Activated CD4-positive, alpha-beta T cell treated with anti-CD3 and anti-CD28 coated beads, Interleukin-2, amount 10 ng/mL, durations not matched to agents 24 days and 14 days (primary cell): ENCODE data around the gene DCC. TPM values are rescaled to one million over a fixed set of nuclear protein-coding genes. Genes with fewer than 3 reads are reported as not detected.

Experiments
- DNase-seq: peaks from one replicate; pipeline ENCODE4 v3.0.0; 2022
- H3K27ac Mint-ChIP-seq: one replicate; pipeline ENCODE4 v1.8.0; 2022; ENCODE audit warnings: mild to moderate bottlenecking, mixed read lengths
- H3K27me3 Mint-ChIP-seq: one replicate; pipeline ENCODE4 v1.8.0; 2022; ENCODE audit warnings: mixed read lengths
- H3K36me3 Mint-ChIP-seq: one replicate; pipeline ENCODE4 v1.8.0; 2022; ENCODE audit warnings: low read depth, mild to moderate bottlenecking, mixed read lengths
- H3K4me1 Mint-ChIP-seq: one replicate; pipeline ENCODE4 v1.8.0; 2021; ENCODE audit warnings: mixed read lengths
- H3K4me3 Mint-ChIP-seq: one replicate; pipeline ENCODE4 v1.8.0; 2022; ENCODE audit warnings: mild to moderate bottlenecking, moderate library complexity, mixed read lengths
- H3K9me3 Mint-ChIP-seq: one replicate; pipeline ENCODE4 v1.8.0; 2021; ENCODE audit warnings: mixed read lengths
- intact Hi-C: fragments of 100-400 bp; cut with micrococcal nuclease; formaldehyde crosslinking; loops from one replicate; pipeline ENCODE4 v1.15.1; 2023
- total RNA-seq: library from RNA; stranded (reverse); gene quantifications from 2 replicates; pipeline ENCODE4 v1.2.3, GENCODE V29; 2022

The DCC gene
- total RNA-seq, 1 donor from 2014 or later, result not detected

DNA sequence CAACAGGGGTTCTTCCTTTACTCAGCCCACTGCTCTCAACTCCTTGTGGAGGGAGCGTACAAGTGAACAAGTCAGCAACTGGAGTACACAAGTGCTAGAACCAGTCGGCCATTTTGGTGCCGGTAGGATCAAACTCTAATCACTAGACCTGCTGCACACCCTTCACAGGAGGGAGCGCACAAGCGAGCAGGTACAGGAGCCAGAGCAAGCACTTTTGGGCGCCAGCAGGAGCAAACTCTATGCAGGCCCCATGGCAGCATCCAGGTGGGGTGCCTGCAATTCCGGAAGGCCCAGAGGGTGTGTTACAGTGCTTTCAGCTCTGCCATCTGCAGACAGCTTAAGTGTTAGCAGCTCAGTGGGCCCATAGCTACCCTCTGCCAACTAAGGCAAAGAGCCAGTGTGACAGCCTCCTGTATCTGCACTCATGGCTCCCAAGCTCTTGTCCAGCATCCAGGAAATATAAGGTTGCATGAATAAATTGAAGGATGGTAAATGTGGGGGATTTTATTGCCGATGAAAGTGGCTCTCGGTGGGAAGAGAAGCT, 426.1 kb downstream of the DCC start:
- H3K36me3 Mint-ChIP-seq, result no peaks in the 10 kb centered on the region
- H3K27ac Mint-ChIP-seq, result no peak overlapping the region
- no peak for DNase-seq
- peaks cover 2% of the 10 kb centered on the region for H3K9me3 Mint-ChIP-seq
- H3K27me3 Mint-ChIP-seq, result no peaks in the 10 kb centered on the region
- intact Hi-C loops, result no loop called here
- H3K4me3 Mint-ChIP-seq, result no peak overlapping the region
- H3K4me1 Mint-ChIP-seq, result no peaks in the 10 kb centered on the region

DNA sequence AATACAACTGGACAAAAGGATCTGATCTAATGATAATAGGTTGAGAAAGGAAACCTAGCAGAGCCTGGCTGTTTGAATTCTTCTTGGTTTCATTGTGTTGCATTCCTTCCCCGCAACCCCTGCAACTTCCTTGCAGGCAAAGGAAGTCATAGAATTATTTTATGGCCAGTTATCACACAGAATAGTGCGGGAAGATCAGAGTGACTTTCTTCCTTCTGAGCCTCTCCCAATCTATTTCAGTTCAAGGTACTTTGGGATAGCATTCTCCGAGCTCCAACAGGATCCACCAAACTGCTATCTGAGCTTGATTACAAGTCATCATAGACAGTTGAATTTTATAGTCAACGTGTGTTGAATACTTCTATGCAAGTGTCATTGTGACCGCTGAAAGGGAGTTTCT, 441.1 kb downstream of the DCC start:
- Mint-ChIP-seq H3K36me3 (no peaks in the 10 kb centered on the region), H3K27ac (no peak overlapping the region), H3K4me3 (no peak overlapping the region), H3K9me3 (peaks cover 6% of the 10 kb centered on the region), H3K4me1 (no peaks in the 10 kb centered on the region), H3K27me3 (no peaks in the 10 kb centered on the region)
- intact Hi-C loops, result no loop called here
- no peak for DNase-seq

DNA sequence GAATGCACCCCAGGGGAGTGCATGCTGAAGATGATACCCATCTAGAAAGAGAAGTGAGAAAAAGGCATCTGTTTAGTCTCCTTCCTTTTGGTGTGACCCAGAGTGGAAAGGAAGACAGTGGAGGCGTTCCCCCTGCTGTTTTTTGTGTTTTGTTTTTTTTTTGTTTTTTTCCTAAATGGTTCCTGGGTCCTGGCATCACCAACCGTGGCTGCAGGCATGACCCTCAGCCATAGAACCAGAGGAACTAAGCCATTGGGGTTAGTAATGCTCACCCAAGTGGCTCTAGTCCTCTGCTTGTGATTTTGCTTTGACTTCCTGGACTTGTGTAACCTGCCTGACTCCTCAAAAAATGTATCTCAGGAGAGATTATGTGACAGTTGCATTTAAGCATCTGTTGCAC, 451.3 kb downstream of the DCC start:
- no peak for DNase-seq
- H3K36me3 Mint-ChIP-seq, result no peaks in the 10 kb centered on the region
- H3K4me1 Mint-ChIP-seq, result no peaks in the 10 kb centered on the region
- no peaks in the 10 kb centered on the region for H3K27me3 Mint-ChIP-seq
- peaks cover 18% of the 10 kb centered on the region for H3K9me3 Mint-ChIP-seq
- intact Hi-C loops, result no loop called here
- H3K4me3 Mint-ChIP-seq, result no peak overlapping the region
- H3K27ac Mint-ChIP-seq, result no peak overlapping the region

DNA sequence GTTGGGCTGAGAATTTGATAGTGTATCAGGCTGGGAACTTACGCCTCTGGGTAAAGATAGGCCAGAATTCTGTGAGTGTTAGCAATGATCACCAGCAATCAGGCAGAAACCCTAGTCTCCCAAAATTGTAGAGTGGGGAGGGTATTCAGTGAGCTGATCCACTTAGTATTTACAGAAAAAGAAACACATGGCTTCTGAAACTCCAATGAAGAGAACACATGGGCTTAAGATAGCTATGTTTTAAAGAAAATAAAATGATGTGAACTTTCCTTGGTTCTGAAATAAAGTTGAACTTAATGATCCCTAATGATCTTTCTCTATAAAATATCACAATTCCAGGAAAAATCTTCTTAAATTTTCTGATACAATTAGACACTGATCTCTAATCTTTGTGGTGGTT, 472.8 kb downstream of the DCC start:
- Mint-ChIP-seq H3K36me3 (no peaks in the 10 kb centered on the region), H3K9me3 (no peaks in the 10 kb centered on the region), H3K27ac (no peak overlapping the region), H3K4me1 (no peaks in the 10 kb centered on the region), H3K27me3 (no peaks in the 10 kb centered on the region), H3K4me3 (no peak overlapping the region)
- no peak for DNase-seq
- intact Hi-C loops, result no loop called here

DNA sequence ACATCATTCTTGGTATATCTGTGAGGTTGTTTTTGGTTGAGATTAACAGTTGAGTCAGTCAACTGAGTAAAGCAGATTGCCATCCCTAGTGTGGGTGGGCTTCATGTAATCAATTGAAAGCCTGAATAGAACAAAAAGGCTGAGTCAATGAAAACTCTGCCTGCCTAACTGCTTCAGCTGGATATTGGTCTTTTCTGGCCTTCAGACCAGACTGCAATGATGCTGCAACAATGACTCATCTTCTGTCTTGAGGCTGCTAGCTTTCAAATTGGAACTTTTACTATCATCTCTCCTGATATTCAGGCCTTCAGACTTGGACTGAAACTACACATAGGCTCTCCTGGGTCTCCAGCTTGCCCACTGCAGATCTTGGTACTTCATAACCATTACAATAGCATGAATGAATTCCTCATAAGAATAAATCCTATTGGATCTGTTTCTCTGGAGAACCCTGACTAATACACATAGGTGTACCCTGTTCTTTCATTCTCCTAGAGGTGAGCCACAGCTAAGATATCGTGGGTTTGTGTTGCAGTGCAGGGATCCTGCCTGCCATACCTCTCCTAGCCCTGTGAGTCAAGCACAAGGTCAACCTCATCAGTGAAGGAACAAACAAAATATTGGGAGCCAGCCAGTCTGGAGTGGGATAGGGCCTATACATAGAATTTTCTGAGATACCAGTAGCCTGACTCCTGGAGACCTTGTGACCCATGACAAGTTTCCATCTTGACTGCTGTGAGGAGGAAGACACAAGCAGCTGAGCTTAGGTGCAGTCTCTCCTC, 473.8 kb downstream of the DCC start:
- Mint-ChIP-seq H3K4me3 (no peak overlapping the region), H3K27me3 (no peaks in the 10 kb centered on the region), H3K9me3 (no peaks in the 10 kb centered on the region), H3K27ac (no peak overlapping the region), H3K36me3 (no peaks in the 10 kb centered on the region), H3K4me1 (no peaks in the 10 kb centered on the region)
- no peak for DNase-seq
- intact Hi-C loops, result no loop called here

DNA sequence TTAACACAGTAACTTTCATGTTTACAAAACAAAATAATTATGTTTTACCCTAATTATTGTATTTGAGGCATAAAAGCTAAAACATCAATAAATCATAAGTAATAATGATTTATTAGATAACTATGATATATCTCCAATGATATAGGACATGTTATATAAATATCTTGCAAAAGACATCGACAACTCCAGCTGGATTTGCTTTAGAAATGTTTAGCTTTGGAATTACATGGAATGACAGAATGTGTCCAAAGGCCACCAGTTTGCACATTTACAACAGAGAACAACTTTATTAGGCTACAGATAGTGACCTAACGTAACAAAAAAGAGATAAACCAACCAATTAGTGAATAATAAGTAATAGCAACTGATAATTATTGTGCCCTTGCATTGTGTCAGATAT, 475.7 kb downstream of the DCC start:
- Mint-ChIP-seq H3K9me3 (no peaks in the 10 kb centered on the region), H3K4me1 (no peaks in the 10 kb centered on the region), H3K4me3 (no peak overlapping the region), H3K36me3 (no peaks in the 10 kb centered on the region), H3K27ac (no peak overlapping the region), H3K27me3 (no peaks in the 10 kb centered on the region)
- no peak for DNase-seq
- intact Hi-C loops, result no loop called here

DNA sequence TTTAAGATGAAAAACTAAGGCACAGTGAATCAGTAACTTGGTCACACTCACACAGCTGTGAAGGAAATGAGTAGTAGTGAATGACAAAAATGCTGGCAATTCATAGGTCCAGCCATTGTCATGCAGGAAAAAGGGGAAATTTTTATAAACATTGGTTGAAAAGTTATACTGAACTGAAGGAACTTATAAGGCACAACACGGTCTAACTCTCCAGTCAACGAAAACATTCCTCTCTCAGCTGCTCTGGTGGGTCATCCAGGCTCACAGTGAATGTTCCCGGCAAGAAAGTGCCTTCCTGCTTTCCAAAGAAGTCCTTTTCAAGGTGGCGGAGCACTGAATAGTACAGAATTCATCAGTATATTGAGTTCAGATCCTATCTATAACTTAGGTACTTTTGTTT, 476.1 kb downstream of the DCC start:
- intact Hi-C loops, result no loop called here
- Mint-ChIP-seq H3K4me3 (no peak overlapping the region), H3K36me3 (no peaks in the 10 kb centered on the region), H3K4me1 (no peaks in the 10 kb centered on the region), H3K27me3 (no peaks in the 10 kb centered on the region), H3K9me3 (no peaks in the 10 kb centered on the region), H3K27ac (no peak overlapping the region)
- no peak for DNase-seq

DNA sequence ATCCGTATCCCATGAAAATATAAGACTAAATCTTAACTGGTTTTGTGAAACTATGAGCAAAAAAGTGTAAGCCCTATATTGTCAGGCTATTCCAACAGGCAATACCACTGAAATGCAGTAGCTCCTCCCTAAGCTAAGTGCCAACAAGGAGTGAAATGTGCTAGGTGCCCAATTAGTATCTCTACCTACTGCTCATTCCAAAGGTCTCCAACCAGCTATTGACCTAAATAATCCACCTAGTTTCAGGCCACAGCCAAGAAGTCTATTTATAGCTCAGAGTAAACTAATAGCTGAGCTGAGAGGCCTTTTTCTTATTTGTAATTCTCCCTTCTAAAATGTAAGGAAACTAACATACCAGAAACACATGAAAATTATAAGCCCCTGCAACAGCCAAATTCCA, 482.2 kb downstream of the DCC start:
- H3K4me1 Mint-ChIP-seq, result no peaks in the 10 kb centered on the region
- no peak for DNase-seq
- no peaks in the 10 kb centered on the region for H3K27me3 Mint-ChIP-seq
- no peak overlapping the region for H3K27ac Mint-ChIP-seq
- intact Hi-C loops, result no loop called here
- no peaks in the 10 kb centered on the region for H3K36me3 Mint-ChIP-seq
- H3K9me3 Mint-ChIP-seq, result no peaks in the 10 kb centered on the region
- no peak overlapping the region for H3K4me3 Mint-ChIP-seq

DNA sequence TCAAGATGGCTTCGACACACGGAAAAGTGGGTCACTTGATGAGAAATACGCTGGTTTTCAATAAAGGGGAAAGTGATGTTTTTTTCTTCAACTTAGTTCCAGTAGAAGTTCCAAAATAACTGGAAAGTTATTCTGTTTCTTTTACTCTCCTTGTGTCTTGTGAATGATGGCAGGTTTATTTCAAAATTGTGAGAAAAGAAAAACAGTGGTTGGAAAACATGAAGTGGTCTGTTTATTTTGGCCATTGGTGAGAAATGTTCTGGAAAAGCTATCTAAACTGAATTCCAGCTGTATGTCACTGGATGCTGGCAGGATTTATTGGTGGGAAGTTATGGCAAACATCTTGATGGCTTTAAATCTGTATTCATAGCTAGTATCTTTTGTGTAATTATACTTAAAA, 484.1 kb downstream of the DCC start:
- no peak for DNase-seq
- Mint-ChIP-seq H3K4me1 (no peaks in the 10 kb centered on the region), H3K27ac (no peak overlapping the region), H3K4me3 (no peak overlapping the region), H3K27me3 (no peaks in the 10 kb centered on the region), H3K9me3 (no peaks in the 10 kb centered on the region), H3K36me3 (no peaks in the 10 kb centered on the region)
- intact Hi-C loops, result no loop called here

DNA sequence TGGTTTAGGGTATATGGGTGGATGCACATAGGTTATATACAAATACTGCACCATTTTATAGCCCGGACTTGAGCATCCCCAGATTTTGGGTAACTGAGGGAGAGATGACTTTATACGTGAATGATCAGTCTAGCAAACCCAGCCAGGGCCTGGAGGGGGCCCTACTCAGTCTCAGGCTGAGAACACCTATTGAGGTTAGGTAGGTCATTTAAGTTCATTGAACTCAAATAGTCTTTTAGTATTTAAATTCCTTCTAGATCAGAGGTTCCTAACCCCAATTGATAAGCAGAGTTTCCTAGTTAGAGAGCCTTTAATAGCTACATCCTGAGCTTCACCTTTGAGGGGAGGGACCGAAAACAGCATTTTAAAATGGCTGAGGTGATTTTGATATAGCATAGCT, 487.0 kb downstream of the DCC start:
- Mint-ChIP-seq H3K27me3 (no peaks in the 10 kb centered on the region), H3K9me3 (peaks cover 3% of the 10 kb centered on the region), H3K36me3 (no peaks in the 10 kb centered on the region), H3K4me1 (no peaks in the 10 kb centered on the region), H3K4me3 (no peak overlapping the region), H3K27ac (no peak overlapping the region)
- intact Hi-C loops, result no loop called here
- DNase-seq, result peak; percentile 30

DNA sequence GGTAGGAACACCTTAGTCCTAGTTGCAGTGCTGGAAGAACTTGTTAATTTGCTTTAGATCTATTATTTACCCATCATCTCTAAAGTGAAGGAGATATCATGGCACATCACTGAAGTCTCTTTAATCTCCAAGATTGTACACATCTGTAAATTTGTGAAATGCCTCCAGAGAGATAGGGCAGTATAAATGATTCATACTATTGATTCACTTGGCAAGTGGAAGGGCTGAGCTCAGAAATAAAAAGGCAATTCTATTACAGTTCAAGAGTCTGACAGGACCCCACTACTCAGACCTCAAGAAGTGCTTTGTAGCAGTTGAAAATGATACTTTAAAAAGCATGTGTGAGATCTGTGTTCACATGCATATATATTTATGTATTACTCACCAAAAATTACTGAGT, 489.3 kb downstream of the DCC start:
- H3K27ac Mint-ChIP-seq, result no peak overlapping the region
- no peaks in the 10 kb centered on the region for H3K27me3 Mint-ChIP-seq
- intact Hi-C loops, result no loop called here
- H3K4me3 Mint-ChIP-seq, result no peak overlapping the region
- no peaks in the 10 kb centered on the region for H3K36me3 Mint-ChIP-seq
- peaks cover 3% of the 10 kb centered on the region for H3K9me3 Mint-ChIP-seq
- DNase-seq, result peak; percentile 3
- no peaks in the 10 kb centered on the region for H3K4me1 Mint-ChIP-seq

DNA sequence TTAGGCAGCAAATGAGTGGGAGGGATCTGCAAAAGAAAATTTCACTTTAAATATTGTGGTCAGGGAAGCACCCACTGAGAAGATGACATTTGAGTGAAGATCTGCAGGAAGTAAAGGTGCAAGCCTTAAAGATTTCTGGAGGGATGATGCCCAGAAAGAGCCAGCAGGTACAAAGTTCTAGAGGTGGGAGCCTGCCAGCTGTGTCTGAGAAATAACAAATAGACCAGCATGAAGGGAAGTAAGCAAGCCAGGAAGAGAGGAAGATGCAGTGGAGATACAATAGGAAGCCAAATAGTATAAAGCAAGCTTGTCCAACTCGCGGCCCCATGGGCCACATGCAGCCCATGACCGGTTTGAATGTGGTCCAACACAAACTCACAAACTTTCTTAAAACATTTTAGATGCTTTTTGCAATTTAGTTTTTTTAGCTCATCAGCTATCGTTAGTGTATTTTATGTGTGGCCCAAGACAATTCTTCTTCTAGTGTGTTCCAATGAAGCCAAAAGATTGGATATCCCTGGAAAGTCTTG, 489.9 kb downstream of the DCC start:
- no peaks in the 10 kb centered on the region for H3K36me3 Mint-ChIP-seq
- peak; percentile 15 for DNase-seq
- no peaks in the 10 kb centered on the region for H3K4me1 Mint-ChIP-seq

DNA sequence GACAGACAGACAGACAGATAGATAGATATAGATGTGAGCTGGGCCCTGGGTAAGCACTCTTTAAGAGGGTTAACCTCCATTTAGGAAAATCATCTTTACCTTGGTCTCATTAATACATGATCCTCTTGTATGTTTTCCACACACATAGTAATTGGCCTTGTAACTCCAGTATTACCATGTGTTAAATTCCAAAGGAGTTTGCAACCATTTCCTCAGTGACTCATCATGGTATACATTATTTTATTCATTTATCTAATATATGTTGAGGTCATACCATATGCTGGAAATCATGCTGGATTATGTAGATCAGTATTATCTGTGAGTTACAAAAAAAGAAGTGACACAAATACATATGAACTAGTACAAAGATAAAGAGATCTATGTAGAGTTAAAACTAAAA, 504.3 kb downstream of the DCC start:
- no peak for DNase-seq
- intact Hi-C loops, result no loop called here
- no peaks in the 10 kb centered on the region for H3K27me3 Mint-ChIP-seq

More for the DNA sequence above, 489.9 kb downstream of the DCC start:
- intact Hi-C loops, result no loop called here
- no peak overlapping the region for H3K4me3 Mint-ChIP-seq
- peaks cover 3% of the 10 kb centered on the region for H3K9me3 Mint-ChIP-seq
- H3K27me3 Mint-ChIP-seq, result no peaks in the 10 kb centered on the region
- H3K27ac Mint-ChIP-seq, result no peak overlapping the region

DNA sequence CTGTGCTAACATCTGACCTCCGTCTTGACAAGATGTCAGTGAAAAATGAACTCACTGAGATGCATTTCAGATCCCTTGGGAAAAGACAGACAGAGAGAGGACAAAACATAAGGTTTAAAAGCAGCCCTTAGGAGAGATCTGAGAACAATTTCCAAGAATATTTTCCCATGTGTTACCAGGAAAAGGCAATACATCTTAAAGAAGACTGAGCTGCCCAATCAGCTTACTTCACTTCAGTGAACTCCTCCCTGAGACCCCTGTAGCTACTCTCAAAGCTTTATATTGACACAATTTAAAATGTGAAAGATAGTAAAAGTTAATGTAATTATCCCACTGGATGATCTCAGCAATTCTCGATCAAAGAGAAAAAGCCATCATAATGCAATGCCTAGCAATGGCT, 505.0 kb downstream of the DCC start:
- intact Hi-C loops, result no loop called here
- Mint-ChIP-seq H3K27ac (no peak overlapping the region), H3K4me3 (no peak overlapping the region), H3K4me1 (no peaks in the 10 kb centered on the region), H3K36me3 (no peaks in the 10 kb centered on the region), H3K9me3 (no peaks in the 10 kb centered on the region), H3K27me3 (no peaks in the 10 kb centered on the region)
- DNase-seq, result no peak

More for the DNA sequence above, 504.3 kb downstream of the DCC start:
- Mint-ChIP-seq H3K4me3 (no peak overlapping the region), H3K9me3 (no peaks in the 10 kb centered on the region), H3K27ac (no peak overlapping the region), H3K4me1 (no peaks in the 10 kb centered on the region), H3K36me3 (no peaks in the 10 kb centered on the region)
